Posterior cingulate gyrus (tissue), 11 donors: ENCODE measurements around the gene BFAR.
A peak's percentile ranks its signal among the peaks of the same experiment; 100 is the strongest.
"Not testable (repeated sequence)": the region's sequence is repeated elsewhere in the genome, so short reads cannot be mapped to it uniquely, and the experiment has no call there.

Experiments used
- DNase-seq, 10 donors: peaks; one replicate each; pipeline versions ENCODE4 v3.0.0 to v3.0.0-alpha.2; 2020 to 2021; ENCODE audit warnings: mixed read lengths in 3 of 10
- intact Hi-C: fragments of 100-400 bp; cut with DNase I; formaldehyde crosslinking; loops from one replicate; pipeline ENCODE4 v1.15.1; 2023

Gene BFAR

DNA sequence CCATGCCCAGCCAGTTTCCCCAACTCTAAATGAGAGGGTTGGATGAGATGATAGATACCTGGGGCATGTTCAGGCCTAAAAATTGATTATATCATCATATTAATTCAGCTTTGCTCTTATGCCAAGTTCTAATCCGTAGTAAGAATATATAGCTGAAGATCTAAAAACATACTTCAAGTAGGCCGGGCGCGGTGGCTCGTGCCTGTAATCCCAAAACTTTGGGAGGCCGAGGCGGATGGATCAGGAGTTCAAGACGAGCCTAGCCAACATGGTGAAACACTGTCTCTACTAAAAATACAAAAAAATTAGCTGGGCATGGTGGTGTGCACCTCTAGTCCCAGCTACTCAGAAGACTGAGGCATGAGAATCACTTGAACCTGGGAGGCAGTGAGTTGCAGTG, 49.4 kb downstream of the BFAR start:
- intact Hi-C loops, result no loop called here
- DNase-seq, result peak in 1 of 10 donors; percentile 38

DNA sequence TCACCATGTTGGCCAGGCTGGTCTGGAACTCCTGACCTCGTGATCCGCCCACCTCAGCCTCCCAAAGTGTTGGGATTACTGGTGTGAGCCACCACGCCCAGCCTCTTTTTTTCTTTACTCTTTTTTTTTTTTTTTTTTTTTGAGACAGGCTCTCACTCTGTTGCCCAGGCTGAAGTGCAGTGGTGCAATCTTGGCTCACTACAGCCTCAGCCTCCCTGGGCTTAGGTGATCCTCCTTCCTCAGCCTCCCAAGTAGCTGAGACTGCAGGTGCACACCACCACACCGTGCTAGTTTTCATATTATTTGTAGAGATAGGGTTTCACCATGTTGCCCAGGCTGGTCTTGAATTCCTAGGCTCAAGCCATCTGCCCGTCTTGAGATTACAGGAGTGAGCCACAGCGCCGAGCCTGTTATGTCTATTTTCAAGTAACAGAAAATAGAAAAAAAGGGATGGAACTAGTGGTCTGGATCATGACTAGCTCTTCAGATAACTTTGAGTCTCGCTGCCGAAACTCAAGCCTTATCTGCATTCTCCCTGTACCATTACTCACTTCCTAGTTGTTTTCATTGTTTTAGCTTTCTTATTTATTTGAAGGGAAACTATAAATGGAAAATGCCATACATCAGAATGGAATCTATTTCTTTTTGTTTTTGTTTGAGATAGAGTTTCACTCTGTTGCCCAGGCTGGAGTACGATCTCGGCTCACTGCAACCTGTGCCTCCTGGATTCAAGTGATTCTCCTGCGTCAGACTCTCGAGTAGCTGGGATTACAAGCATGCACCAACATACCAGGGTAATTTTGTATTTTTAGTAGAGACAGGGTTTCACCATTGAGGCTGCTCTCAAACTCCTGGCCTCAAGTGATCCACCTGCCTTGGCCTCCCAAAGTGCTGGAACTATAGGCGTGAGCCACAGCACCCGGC, 53.4 kb downstream of the BFAR start:
- peak in 1 of 10 donors; percentile 22 for DNase-seq
- intact Hi-C loops, result not testable (repeated sequence)

DNA sequence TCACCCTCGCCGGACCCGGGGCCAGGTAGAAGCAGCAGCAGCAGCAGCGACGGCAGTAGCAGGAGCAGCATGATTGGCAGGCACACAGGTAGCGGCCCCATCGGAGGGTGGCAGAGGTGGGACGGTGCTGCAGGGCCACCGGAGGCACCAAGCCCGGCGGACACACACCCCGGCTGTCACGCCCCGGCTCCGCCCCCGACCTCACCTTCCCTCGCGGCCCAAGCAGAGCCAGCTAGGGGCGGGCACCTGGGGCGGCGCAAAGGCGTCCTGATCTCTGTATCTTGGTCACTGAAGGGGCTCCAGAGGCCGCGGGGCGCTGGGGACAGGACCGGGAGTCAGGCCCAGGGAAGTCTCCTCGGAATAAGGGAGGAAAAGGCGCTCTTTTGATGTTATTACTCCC, 61.4 kb downstream of the BFAR start, which contains the start of gene PLA2G10:
PLA2G10 (minus strand) TSS at position 180 of the 400 bp plus-strand sequence; CDS start at position 101, 79 bp downstream.
- DNase-seq, intact Hi-C loops: not testable (repeated sequence)

DNA sequence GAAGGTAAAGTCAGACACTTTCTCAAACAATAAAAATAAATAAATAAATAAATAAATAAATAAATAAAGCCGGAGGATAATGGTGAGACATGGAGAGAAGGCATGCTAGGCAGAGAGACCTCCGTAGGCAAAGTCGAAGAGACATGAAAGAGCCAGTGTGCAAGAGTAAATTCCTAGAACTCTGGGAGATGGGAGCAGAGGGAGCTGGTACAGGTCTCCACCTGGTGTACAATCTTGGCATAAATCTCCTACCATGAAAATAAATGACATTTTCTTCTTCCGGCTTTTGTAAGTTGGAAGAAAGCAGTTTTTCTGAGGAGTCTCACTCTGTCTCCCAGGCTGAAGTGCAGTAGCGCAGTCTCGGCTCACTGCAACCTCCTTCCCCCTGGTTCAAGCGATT, 69.1 kb downstream of the BFAR start:
- intact Hi-C loops, DNase-seq: not testable (repeated sequence)

DNA sequence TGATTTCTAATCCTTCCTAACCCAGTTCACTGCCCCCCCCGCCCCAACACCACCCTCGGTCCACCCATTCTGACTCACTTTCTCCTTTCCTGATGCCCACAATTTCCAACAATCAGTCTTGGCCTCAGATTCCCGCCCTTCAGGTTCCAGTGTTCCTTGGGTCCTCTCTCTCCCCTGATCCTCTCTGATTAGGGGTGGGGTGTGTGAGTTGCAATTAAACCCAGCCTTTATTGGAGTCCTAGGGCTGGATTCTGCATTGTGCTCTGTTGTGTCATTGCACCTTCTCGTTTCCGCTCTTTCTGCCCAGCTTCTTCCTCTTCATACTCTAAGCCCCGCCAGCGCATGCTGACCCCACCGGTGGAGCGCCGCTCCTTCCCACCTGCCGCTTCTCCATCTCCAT, 69.9 kb downstream of the BFAR start:
- DNase-seq, intact Hi-C loops: not testable (repeated sequence)

DNA sequence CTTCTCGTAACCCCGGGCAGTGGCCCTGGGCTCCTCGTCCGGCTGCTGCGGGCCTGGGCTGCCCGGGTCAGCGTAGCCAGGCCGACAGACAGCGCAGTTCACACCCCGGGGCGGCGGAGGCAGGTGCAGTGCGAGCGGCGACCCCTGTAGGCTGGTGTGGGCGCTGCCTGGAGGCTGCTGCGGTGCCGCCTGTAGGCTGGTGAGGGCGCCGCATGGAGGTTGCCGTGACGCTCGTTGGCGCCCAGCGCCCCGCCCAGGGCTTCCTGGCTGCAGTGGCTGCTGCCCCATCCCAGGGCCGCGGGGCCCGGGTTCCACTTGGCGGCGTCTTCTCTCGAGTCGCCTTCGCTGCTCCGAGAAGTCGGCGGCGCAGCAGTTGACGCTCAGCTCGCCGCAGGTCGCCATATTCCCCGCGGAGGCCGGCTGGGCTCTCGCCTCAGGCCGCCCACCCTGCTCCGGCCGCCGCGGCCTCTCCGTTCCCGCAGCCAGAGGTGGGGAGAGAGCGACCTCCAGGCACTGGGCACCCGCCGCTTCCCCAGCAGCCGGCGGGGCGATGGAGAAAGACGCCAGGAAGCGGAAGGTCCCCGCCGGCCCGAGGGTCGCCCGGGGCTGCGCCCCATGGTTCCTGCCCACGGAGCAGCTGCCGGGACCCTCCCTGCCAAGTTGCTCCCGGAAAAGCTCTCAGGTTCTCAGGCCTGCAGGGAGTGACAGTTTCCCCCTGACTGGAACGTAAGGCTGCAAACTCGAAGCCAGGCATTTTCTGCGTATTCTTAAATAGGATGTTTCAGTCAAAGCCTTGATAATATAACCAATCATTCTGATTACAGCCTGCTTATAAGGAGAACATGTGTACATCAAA, 70.6 kb downstream of the BFAR start, which contains the start of gene NPIPA3:
NPIPA3 (plus strand) TSS at position 256 of the 856 bp plus-strand sequence. CDS start 5,533 bp downstream, outside the sequence.
- intact Hi-C loops, result not testable (repeated sequence)

More for the DNA sequence above, 70.6 kb downstream of the BFAR start, which contains the start of gene NPIPA3:
- not testable (repeated sequence) for DNase-seq
